Measurements from ENCODE around the gene SCT.

The SCT gene

GRCh38 chr11:621838-622237 is 5.1 kb downstream of the SCT start:
- DNase-seq (ENCODE audit: low read depth), result no peak

GRCh38 chr11:620935-621814 is 5.8 kb downstream of the SCT start:
- no peak for DNase-seq (ENCODE audit: low read depth)

- no peak for DNase-seq (ENCODE audit: low read depth)
Measured at GRCh38 chr11:620201-620600, 6.8 kb downstream of the SCT start.

GRCh38 chr11:619628-620050 is 7.3 kb downstream of the SCT start:
- no peak for DNase-seq (ENCODE audit: low read depth)

- no peak for DNase-seq (ENCODE audit: low read depth)
Measured at GRCh38 chr11:618856-619627, 7.9 kb downstream of the SCT start.

GRCh38 chr11:617912-618682 is 8.9 kb downstream of the SCT start:
- DNase-seq (ENCODE audit: low read depth), result no peak

GRCh38 chr11:617199-617911 is 9.6 kb downstream of the SCT start:
- DNase-seq (ENCODE audit: low read depth), result no peak

- DNase-seq (ENCODE audit: low read depth), result no peak
Measured at GRCh38 chr11:616320-617198, 10.4 kb downstream of the SCT start.

GRCh38 chr11:615504-616319 is 11.3 kb downstream of the SCT start, which contains the start of gene IRF7:
Gene IRF7 (minus strand): TSS chr11:615950. CDS start chr11:615364, 586 bp downstream.
- peak; percentile 72 for DNase-seq (ENCODE audit: low read depth)

GRCh38 chr11:614623-615503 is 12.1 kb downstream of the SCT start:
- DNase-seq (ENCODE audit: low read depth), result no peak

- DNase-seq (ENCODE audit: low read depth), result no peak
Measured at GRCh38 chr11:614021-614622, 12.9 kb downstream of the SCT start.

GRCh38 chr11:613369-613968 is 13.5 kb downstream of the SCT start:
- peak; percentile 72 for DNase-seq (ENCODE audit: low read depth)

- no peak for DNase-seq (ENCODE audit: low read depth)
Measured at GRCh38 chr11:612961-613300, 14.1 kb downstream of the SCT start.

- no peak for DNase-seq (ENCODE audit: low read depth)
Measured at GRCh38 chr11:612201-612960, 14.6 kb downstream of the SCT start.

GRCh38 chr11:611001-611996 is 15.7 kb downstream of the SCT start:
- no peak for DNase-seq (ENCODE audit: low read depth)
